HEK293 (cell line): ENCODE measurements around the gene CDHR5.

Experiments
- CTCF ChIP-seq: fragments of 450-650 bp; formaldehyde crosslinking; IDR thresholded peaks from 2 replicates; pipeline ENCODE4 v1.5.1; 2016; ENCODE audit warnings: missing biosample characterization, missing genetic modification characterization
- HOXC10 ChIP-seq: sonication (generic); formaldehyde crosslinking; IDR thresholded peaks from 2 replicates; pipeline ENCODE4 v1.8.1; 2023; ENCODE audit warnings: mild to moderate bottlenecking, missing genetic modification reagents
- HOXD13 ChIP-seq: sonication (generic); formaldehyde crosslinking; IDR thresholded peaks from 2 replicates; pipeline ENCODE4 v1.8.0; 2022; ENCODE audit warnings: missing genetic modification reagents, borderline replicate concordance
- KLF1 ChIP-seq: fragments of 450-650 bp; formaldehyde crosslinking; IDR thresholded peaks from 2 replicates; pipeline ENCODE4 v1.5.1; 2016; ENCODE audit warnings: missing biosample characterization, missing genetic modification characterization
- ZBTB7A ChIP-seq: fragments of 450-650 bp; formaldehyde crosslinking; IDR thresholded peaks from 2 replicates; pipeline ENCODE4 v1.5.1; 2016; ENCODE audit warnings: low read depth, missing biosample characterization, missing genetic modification characterization
- ZNF221 ChIP-seq: fragments of 450-650 bp; formaldehyde crosslinking; IDR thresholded peaks from 2 replicates; pipeline ENCODE4 v1.5.1; 2017; ENCODE audit warnings: missing biosample characterization, missing genetic modification characterization, borderline replicate concordance
- ZNF239 ChIP-seq: fragments of 450-650 bp; formaldehyde crosslinking; IDR thresholded peaks from 2 replicates; pipeline ENCODE4 v1.5.1; 2016; ENCODE audit warnings: missing biosample characterization, missing genetic modification characterization
- ZNF24 ChIP-seq: fragments of 450-650 bp; formaldehyde crosslinking; IDR thresholded peaks from 2 replicates; pipeline ENCODE4 v1.5.1; 2016; ENCODE audit warnings: missing biosample characterization, missing genetic modification characterization
- ZNF610 ChIP-seq: fragments of 450-650 bp; formaldehyde crosslinking; IDR thresholded peaks from 2 replicates; pipeline ENCODE4 v1.5.1; 2016; ENCODE audit warnings: missing biosample characterization, missing genetic modification characterization, borderline replicate concordance

DNA sequence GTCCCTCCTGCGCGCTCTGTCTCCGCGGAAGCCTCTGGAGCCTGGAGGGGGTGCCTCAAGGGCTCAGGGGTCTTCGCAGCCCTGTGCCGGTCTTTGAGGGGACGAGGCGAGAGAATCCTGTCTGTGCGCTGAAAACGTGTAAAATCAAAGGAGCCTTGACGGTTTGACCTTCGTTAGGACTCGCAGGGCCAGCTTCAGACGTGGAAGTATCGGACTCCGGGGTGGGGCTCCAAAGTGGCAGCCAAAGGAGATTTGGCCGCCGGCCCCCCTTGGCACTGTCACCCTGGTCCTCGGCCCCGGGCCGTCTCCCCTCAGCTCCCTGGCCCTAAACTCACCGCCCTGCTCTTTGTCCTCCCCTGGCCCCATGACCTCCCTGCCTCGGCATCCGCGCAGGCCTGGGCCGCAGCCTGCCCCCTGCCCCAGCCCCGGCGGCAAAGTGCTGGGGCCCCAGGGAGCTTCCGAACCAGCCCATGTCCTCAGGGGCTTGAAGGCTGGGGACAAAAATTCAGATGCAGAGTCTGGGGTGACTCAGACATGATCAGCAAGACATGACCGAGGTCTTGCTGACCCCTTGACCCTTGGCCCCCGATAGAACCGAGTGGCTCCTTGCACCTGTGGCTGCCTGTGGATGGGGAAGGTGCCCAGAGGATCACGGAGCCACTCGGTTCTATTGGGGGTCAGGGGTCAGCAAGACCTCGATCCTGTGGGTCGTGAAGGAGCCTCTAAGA, 55.4 kb downstream of the CDHR5 start:
- TF ChIP-seq CTCF: no peak
- no peak for TF ChIP-seq ZNF610 (tag by site-specific recombination)
- TF ChIP-seq KLF1 (tag by site-specific recombination): no peak
- no peak for TF ChIP-seq ZNF221 (tag by site-specific recombination)
- no peak for TF ChIP-seq HOXC10 (CRISPR knock-in tag)
- no peak for TF ChIP-seq HOXD13
- TF ChIP-seq ZBTB7A (tag by site-specific recombination): no peak
- no peak for TF ChIP-seq ZNF24 (tag by site-specific recombination)
- no peak for TF ChIP-seq ZNF239 (tag by site-specific recombination)
